Measurements from ENCODE around the gene TRAPPC3.

DNA sequence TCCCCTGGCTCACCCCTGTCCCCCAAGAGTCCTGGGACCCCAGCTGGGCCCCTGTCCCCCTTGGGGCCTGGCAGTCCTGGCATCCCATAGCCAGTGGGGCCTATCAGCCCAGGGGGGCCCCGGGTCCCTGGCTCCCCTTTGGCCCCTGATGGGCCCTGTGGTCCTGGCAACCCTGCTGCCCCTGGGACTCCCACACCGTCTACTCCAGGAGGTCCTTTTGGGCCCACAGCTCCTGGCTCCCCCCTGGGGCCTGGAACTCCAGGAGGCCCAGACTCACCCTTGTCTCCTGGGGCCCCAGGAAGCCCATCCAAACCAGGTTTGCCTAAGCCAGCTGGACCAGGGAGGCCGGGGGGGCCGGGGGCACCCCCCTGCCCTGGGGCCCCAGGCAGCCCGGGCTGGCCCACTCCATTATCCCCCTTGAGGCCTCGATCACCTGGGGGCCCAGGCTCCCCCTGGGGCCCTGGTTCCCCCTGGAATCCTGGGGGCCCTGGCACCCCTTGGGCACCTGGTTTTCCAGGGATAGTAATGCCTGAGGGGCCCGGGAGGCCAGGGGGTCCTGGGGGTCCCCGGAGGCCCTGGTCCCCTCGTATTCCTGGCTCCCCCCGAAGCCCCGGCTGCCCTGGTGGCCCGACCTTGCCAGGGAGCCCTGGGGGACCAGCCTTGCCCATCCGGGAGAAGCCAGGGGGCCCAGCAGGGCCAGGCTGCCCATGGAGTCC, 50.5 kb downstream of the TRAPPC3 start:
- TF ChIP-seq, protein P1, sequence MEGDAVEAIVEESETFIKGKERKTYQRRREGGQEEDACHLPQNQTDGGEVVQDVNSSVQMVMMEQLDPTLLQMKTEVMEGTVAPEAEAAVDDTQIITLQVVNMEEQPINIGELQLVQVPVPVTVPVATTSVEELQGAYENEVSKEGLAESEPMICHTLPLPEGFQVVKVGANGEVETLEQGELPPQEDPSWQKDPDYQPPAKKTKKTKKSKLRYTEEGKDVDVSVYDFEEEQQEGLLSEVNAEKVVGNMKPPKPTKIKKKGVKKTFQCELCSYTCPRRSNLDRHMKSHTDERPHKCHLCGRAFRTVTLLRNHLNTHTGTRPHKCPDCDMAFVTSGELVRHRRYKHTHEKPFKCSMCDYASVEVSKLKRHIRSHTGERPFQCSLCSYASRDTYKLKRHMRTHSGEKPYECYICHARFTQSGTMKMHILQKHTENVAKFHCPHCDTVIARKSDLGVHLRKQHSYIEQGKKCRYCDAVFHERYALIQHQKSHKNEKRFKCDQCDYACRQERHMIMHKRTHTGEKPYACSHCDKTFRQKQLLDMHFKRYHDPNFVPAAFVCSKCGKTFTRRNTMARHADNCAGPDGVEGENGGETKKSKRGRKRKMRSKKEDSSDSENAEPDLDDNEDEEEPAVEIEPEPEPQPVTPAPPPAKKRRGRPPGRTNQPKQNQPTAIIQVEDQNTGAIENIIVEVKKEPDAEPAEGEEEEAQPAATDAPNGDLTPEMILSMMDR (IDR thresholded peaks at IDR 0.05 in 8 of 11, conservative IDR thresholded peaks at IDR 0.05 in 3 of 11), result no peak
- no peak for TF ChIP-seq POLR2AphosphoS5 (IDR thresholded peaks at IDR 0.05)
